B cell (primary cell): ENCODE data around the gene ATP9A.

ENCODE experiments used
- CTCF ChIP-seq: fragments of 200-600 bp; IDR thresholded peaks from one replicate; pipeline ENCODE4 v1.8.0; 2022; ENCODE audit warnings: antibody characterized with exemption, mild to moderate bottlenecking
- EZH2 ChIP-seq: IDR thresholded peaks from 2 replicates; pipeline ENCODE4 v1.6.1; 2012; ENCODE audit warnings: borderline replicate concordance, low read depth, mild to moderate bottlenecking, moderate library complexity, low read length; ENCODE audit not compliant: insufficient read depth, poor library complexity, severe bottlenecking

GRCh38 chr20:51595058-51595532 is 173.1 kb downstream of the ATP9A start:
- TF ChIP-seq CTCF (peak; percentile 86), EZH2 (no peak)
